Measurements from ENCODE around the gene SEMA3E.
A peak's percentile ranks its signal among the peaks of the same experiment; 100 is the strongest.

SEMA3E gene

DNA sequence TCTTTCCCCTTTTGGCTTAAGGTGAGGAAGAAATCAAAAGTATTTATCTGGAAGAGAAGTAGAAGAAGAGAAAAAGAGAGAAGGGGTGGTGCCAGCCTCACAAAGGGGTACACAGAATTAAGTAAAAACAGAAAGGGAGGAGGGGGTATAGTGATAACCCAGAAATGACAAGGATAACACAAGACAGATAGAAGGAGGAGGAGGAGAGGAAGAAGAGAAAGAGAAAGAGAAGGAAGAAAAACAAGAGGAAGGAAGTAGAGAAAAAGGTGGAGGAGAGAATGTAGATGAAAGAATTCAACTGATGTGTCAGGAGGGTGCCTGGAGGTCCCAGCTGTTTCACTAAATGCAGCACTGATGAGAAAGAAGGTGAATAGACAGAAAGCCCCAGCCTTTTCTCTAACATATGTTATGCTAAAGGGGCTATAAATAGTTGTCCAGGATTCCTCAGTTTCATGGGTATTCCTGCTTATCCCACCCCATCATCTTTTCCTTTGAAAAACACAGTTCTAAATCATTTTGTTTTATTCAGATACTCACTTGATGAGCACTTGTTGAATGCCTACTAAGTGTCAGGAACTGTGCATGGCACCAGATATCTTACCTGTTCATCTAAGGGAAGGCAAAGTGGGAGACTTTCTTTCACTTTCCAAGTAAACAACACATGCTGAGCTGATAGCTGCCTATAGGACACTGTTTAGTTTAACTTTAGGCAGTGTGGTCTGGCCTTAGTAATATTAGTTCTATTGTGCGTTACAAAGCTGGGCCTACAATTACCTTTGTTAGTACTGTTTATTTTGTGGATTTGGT lies 8.0 kb downstream of the SEMA3E start:
- DNase-seq, result no peak

GRCh38 chr7:83640240-83640639 lies 8.7 kb downstream of the SEMA3E start:
- no peak for DNase-seq

- no peak for DNase-seq
These were observed 15.4 kb downstream of the SEMA3E start for GRCh38 chr7:83633516-83633915.

GRCh38 chr7:83629117-83629880 lies 19.6 kb downstream of the SEMA3E start:
- peak; percentile 14 for DNase-seq

DNA sequence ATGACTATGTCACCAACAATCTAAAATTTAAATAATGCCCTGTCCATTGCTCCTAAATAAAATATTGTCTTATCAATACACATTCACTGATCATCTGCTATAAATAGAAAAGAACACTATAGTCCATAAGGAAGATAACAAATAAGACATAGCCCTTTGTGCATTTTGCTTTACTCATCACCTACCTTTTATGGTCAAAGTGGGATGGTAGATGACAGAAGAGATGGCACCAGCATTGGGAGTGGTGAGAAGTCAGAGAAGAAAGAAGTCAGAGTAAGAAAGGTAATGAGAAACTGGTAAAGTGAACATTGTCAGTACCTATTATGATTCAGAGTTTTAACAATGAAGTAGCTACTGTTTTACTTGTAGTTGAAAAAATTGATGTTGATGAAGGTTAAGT lies 31.1 kb downstream of the SEMA3E start:
- DNase-seq, result no peak

- DNase-seq, result no peak
These were observed 34.8 kb downstream of the SEMA3E start for GRCh38 chr7:83614112-83614511.

- no peak for DNase-seq
These were observed 35.7 kb downstream of the SEMA3E start for GRCh38 chr7:83613232-83613631.

GRCh38 chr7:83611776-83612175 lies 37.2 kb downstream of the SEMA3E start:
- no peak for DNase-seq

DNA sequence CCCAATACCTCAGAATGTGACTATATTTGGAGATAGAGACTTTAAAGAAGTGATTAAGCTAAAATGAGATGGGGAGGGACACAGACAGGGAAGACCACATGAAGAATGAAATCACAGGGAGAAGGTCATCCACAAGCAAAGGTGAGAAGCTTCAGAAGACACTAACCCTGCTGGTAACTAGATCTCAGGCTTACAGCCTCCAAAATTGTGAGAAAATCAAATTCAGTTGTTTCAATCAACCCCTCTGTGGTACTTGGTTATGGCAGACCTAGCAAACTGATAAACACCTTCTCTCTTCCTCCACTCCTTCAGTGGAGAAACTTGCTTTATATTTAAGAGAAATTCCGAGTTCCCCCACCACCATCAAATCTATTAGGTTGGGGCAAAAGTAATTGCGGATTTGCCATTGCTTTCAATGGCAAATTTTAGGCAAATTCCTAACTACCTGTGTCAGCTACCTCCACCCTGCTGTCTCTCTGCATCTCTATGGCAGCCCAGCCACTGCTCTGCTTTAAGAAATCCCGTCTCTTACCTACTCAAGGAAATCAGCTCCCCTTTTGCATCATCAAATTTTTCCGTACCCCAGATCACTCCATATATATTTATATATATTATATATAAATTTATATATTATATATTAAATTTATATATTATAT lies 38.2 kb downstream of the SEMA3E start:
- DNase-seq, result no peak

DNA sequence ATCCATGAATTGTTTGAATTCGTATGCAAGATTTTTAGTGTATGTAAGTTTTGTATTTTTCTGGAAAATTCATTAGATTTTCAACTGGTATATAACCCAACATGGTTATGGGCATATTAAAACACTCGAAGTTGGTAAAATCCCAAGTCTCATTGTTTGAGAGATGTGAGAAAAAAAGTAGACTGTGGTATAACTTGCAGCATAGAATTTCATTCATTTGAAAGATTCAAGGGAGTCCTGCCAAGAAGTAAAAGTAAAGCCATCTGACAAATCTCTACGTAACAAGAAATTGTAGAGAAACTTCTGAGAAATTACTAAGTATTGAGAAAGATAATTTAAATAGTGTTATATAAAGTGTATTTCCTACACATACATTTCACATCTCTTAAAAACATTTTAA lies 40.2 kb downstream of the SEMA3E start:
- no peak for DNase-seq

DNA sequence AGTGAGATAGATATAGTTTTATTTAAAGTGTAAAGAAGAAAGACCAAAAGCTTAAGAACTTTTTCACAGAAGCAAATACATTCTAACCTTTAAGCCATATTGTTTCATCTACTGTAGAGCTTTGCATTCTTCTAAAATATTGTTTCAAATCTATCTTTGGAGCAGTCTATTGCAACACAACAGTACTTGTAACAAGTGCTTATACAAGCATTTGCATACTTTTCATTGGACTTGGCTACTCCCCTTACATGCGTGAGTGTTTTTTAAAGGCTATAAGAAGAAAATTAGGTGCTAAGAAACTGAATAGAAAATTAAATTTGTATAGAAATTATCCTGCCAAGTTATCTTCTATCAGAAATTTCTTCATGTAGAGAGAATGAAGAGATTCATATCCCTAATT lies 45.3 kb downstream of the SEMA3E start:
- DNase-seq, result no peak

DNA sequence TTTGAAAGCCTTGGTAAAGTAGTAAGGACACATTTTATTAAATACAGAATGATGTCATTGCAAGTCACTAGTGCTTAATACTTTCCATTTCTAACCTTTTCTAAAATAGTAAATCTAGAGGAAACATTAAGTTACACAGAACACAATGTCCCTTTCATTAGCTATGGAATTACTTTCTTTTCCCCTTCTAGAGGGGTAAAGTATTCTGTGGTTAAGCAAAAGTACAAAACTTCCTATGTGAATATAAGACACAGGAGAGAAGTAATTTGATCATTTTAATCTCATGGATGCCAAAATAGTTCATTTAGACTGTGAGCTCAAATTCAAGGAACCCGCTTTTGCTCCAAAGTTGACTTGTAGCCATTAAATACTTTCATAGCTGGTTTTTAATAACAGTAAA lies 49.8 kb downstream of the SEMA3E start:
- DNase-seq, result no peak

DNA sequence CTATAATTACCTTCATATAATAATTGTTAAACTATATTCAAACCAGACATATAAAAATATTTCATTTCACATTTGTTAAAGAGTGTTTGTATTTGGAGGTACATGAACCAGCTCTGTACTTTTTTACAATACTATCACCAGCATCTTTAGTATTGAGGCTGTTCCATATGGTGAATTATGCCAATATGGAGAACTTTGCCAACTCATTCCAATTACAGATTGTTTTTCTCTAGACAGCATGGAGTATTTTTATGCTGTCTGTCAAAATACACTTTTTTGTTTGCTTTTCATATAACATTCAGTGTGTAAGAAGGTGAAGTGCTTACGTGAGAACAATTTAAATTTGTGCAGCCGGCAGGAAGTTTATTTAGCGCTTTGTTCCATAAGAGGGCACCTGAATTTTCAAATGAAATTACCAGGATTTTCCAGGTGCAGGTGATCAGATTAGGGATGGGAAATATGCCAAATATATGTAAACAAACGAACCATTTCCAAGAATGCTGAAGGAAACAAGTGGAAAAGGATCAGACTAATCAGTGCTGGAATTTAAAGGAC lies 54.9 kb downstream of the SEMA3E start:
- DNase-seq, result no peak

GRCh38 chr7:83588602-83589240 lies 60.2 kb downstream of the SEMA3E start:
- DNase-seq, result no peak

- DNase-seq, result no peak
These were observed 62.7 kb downstream of the SEMA3E start for GRCh38 chr7:83586281-83586680.

GRCh38 chr7:83581667-83582435 lies 67.1 kb downstream of the SEMA3E start:
- DNase-seq, result no peak

DNA sequence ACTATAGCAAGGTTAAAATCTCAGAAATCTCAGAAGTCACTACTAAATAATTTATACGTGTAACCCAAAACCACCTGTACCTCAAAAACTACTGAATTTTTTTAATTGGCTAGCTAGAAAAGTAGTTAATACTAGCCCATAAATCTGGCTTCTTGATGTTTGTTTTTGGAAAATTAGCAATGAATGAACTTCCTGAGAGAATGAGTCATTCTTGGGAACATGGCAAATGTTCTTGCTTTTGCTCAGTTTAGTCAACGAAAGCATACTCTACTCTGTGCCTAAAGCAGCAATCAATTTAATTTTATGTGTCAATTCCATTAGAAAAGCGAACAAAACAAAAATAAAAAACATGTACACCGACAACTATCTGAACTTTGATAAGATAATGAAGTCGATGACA lies 69.2 kb downstream of the SEMA3E start:
- DNase-seq, result no peak

DNA sequence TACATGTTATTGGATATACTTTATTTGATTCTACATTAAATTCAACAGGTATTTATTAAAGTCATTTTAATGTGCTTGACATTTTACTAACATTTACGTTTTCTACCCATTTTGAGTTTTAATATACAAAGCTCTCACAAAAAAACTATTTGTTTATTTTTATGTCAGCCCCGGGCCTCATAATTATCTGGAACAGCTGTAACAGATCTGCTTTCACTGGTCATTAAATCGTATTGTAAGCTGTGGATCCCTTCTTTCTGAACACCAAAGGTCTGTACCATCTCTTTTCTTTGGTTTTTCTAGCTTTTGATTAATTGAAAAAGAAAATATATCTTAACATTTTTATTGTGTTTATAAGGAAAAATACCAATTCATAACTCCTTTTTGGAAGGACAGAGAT lies 73.5 kb downstream of the SEMA3E start:
- DNase-seq, result no peak

DNA sequence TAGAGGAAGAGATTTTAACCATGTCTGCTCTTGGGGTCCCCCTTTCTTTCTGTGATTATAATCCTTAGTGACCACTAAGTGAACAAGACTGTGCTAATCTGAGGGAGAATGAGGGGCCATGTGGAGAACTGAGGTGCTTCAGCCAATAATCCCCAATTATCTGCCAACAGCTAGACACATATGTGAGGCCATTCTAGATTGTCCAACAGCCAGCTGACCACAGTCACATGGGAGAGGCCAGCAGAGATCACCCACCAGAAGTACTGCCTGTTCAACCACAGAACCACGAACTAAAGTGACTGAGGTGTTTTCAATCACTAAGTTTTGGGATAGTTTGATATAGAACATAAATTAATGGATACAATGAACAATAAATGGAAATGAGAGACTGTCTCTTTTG lies 74.3 kb downstream of the SEMA3E start:
- no peak for DNase-seq

GRCh38 chr7:83562960-83563359 lies 86.0 kb downstream of the SEMA3E start:
- DNase-seq, result no peak

GRCh38 chr7:83562289-83562688 lies 86.7 kb downstream of the SEMA3E start:
- DNase-seq, result no peak

GRCh38 chr7:83559887-83560286 lies 89.1 kb downstream of the SEMA3E start:
- DNase-seq, result no peak

Data from right hindlimb (tissue), 1 donor.